Measurements from ENCODE around the gene CLCN2.

DNA sequence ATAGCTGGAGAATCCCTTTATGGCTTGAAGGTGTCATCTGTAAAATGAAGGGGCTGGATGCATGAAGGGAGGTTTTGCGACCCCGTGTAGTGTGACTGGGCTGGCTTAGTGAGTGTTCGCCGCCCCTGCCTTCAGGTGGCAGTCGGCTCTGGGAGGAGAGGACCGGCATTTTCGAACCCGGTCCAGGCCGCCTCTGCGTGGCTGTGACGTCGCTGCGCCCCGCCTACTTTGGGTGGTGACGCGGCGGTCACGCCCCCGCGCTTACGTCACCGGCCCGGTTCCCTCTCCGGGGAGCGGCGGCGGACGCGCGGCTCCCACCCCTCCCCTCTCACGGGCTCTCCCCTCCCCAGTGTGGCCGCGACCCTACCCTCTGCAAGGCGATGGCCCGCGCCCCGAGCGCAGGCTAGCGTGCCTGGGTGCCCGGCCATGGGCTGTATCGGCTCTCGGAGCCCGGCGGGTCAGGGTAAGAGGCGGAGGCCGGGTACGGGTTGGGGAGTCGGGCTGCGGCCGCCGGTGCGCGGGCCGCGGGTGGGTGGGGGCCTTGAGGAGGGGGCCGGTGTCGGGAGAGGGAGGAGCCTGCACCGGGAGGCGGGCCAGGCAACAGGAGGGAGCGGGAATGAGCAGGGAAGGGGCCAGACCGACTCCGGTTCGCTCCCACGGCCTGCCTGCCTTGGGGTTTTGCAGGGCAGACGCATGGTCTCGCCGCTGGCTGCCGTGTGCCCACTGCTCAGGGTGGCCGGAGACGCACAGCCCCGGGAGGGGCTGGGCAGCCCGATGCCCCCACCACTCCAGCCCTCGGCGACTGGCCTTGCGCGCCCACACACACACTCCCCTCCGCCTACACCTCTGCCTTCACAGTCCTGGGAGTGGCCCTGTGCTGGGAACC, 25.5 kb downstream of the CLCN2 start:
- TF ChIP-seq, protein P1, sequence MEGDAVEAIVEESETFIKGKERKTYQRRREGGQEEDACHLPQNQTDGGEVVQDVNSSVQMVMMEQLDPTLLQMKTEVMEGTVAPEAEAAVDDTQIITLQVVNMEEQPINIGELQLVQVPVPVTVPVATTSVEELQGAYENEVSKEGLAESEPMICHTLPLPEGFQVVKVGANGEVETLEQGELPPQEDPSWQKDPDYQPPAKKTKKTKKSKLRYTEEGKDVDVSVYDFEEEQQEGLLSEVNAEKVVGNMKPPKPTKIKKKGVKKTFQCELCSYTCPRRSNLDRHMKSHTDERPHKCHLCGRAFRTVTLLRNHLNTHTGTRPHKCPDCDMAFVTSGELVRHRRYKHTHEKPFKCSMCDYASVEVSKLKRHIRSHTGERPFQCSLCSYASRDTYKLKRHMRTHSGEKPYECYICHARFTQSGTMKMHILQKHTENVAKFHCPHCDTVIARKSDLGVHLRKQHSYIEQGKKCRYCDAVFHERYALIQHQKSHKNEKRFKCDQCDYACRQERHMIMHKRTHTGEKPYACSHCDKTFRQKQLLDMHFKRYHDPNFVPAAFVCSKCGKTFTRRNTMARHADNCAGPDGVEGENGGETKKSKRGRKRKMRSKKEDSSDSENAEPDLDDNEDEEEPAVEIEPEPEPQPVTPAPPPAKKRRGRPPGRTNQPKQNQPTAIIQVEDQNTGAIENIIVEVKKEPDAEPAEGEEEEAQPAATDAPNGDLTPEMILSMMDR (IDR thresholded peaks at IDR 0.05) = no peak
- no peak for TF ChIP-seq POLR2A (IDR thresholded peaks at IDR 0.05)
